Choroid plexus epithelial cell (primary cell): ENCODE results near the gene PCDH1.

Experiments
- DNase-seq: peaks from one replicate; pipeline ENCODE4 v3.0.0-alpha.2; 2010; ENCODE audit warnings: low read depth
- H3K4me3 ChIP-seq: 2 replicates; pipeline ENCODE4 v1.5.1; 2011; ENCODE audit warnings: low read depth, mild to moderate bottlenecking, control low read depth, low read length, moderate library complexity
- TF ChIP-seq, protein P1 (sequence below): conservative IDR thresholded peaks from 2 replicates; pipeline ENCODE4 v1.5.1; 2011; ENCODE audit warnings: low read depth, mild to moderate bottlenecking, control low read depth, inconsistent platforms, low read length, moderate library complexity

Gene PCDH1

GRCh38 chr5:141861194-141861593 is 17.0 kb downstream of the PCDH1 start:
- H3K4me3 ChIP-seq = no peak overlapping the region
- DNase-seq = no peak

DNA sequence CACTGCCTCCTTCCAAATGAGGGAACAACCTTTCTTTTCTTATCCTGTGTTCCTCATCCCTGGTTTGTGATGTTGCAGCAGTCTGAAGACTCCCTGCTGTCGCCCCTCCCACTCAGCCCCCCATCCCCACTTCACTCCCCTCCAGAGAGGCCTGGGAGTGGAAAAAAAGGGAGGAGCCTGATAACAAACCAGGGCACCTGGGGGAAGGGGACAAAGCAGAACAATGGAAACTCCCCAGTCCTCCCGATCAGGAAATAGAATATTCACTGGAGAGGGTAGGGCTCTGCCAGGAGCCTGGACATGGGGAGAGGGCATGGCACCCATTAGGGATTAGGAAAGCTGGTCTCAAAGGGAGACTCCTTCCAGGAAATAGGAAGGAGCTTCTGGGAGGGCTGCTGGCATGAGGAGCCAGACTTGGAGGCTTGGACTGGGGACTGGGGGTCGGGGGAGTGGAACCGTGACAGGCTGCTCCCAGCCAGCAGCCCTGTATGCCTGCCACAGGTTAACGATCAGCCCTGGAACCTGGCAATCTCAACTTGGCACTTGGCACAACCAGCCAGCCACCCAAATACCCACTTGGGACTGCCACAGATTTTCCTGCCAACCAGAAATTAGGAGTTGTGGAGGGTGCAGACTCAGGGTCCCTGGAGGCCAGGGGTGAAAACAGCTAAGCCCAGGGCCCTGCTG is 20.0 kb downstream of the PCDH1 start:
- TF ChIP-seq, protein P1, sequence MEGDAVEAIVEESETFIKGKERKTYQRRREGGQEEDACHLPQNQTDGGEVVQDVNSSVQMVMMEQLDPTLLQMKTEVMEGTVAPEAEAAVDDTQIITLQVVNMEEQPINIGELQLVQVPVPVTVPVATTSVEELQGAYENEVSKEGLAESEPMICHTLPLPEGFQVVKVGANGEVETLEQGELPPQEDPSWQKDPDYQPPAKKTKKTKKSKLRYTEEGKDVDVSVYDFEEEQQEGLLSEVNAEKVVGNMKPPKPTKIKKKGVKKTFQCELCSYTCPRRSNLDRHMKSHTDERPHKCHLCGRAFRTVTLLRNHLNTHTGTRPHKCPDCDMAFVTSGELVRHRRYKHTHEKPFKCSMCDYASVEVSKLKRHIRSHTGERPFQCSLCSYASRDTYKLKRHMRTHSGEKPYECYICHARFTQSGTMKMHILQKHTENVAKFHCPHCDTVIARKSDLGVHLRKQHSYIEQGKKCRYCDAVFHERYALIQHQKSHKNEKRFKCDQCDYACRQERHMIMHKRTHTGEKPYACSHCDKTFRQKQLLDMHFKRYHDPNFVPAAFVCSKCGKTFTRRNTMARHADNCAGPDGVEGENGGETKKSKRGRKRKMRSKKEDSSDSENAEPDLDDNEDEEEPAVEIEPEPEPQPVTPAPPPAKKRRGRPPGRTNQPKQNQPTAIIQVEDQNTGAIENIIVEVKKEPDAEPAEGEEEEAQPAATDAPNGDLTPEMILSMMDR = no peak
- H3K4me3 ChIP-seq = no peak overlapping the region
- no peak for DNase-seq

More at GRCh38 chr5:141861194-141861593, 17.0 kb downstream of the PCDH1 start:
- TF ChIP-seq, protein P1 = no peak

- no peak for DNase-seq
- H3K4me3 ChIP-seq = no peak overlapping the region
- TF ChIP-seq, protein P1 = no peak
These were observed 21.0 kb downstream of the PCDH1 start for GRCh38 chr5:141857226-141857625.

DNA sequence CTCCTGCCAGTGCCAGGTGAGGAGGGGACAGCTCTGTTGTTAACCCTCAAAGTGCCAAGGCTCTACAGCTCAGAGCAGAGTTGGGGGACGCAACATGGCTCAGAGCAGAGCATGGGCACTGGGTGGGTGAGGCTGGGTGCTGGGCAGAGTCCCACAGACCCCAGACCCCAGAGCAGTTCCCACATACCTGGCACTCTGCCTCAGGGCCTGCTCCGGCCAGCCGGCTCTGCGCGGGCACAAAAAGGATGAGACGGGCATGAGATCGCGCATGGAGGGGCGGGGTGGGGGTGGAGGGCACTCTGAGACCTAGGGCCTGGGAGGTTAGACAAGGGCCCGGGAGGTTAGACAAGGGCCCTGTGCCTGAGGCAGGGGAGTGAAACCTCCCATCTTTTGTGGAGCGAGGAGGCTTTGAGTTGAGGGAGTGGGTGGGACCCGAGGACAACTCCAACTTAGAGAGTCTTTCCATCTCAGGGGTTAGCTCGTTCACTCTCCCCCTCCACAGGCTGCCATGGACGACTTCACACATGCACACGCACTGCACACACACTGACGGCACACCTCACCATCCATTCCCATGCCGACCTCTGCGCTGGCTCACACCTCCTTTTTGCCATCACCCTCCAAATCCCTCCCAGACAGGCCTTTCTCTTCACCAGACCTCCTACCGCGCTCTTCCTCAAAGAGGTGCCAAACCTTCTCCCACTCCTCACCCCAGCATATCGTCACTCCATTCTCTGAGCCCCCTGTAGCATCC is 22.0 kb downstream of the PCDH1 start:
- TF ChIP-seq, protein P1 = no peak
- no peak for DNase-seq

GRCh38 chr5:141855265-141856036 is 22.8 kb downstream of the PCDH1 start:
- no peak for DNase-seq
- TF ChIP-seq, protein P1 = no peak

More for the DNA sequence above, 22.0 kb downstream of the PCDH1 start:
- H3K4me3 ChIP-seq = no peak overlapping the region

DNA sequence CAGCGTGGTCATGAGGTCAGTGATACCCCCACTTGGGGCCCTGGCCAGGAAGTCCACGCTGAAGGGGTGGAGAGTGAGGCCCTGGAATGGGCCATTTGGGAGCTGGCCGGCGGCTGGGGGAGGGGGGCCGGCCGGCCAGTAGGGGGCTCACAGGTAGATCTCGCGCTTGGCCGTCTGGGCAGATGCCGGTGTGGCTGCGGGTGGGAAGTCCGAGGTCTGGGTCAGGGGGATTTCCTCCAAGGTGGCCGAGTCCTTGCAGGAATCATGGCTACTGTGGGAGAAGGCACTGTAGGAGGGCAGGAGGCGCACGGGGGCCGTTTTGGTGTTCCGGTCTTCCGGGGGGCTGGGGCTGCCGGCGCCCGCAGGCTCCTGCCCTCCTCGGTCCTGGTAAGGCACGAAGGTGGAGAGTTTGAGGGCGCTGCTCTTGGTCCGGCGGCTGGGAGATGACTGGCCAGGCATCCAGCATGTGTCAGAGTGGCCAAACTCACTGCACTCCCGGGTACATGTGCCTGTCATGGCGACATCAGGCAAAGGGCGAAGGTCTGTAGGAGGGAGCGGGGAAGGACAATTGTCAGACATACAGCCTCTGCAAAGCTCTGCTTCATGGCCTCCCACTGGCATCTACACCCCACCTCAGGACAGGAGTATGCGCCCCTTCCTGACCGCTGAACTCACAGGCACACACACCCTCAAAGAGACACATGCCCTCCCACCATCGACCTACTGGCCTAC is 24.1 kb downstream of the PCDH1 start:
- H3K4me3 ChIP-seq = no peak overlapping the region
- no peak for DNase-seq
- TF ChIP-seq, protein P1 = no peak

More at GRCh38 chr5:141855265-141856036, 22.8 kb downstream of the PCDH1 start:
- no peak overlapping the region for H3K4me3 ChIP-seq
